Hypothalamus (tissue), 51 donors: ENCODE results near the gene RAI14.
A peak's percentile ranks its signal among the peaks of the same experiment; 100 is the strongest.
"Not testable (repeated sequence)": the region's sequence is repeated elsewhere in the genome, so short reads cannot be mapped to it uniquely, and the experiment has no call there.

Source experiments
- DNase-seq, 51 donors: peaks; one replicate each; lab custom pipeline; 2025; lab: John Stamatoyannopoulos, UW

Gene RAI14

DNA sequence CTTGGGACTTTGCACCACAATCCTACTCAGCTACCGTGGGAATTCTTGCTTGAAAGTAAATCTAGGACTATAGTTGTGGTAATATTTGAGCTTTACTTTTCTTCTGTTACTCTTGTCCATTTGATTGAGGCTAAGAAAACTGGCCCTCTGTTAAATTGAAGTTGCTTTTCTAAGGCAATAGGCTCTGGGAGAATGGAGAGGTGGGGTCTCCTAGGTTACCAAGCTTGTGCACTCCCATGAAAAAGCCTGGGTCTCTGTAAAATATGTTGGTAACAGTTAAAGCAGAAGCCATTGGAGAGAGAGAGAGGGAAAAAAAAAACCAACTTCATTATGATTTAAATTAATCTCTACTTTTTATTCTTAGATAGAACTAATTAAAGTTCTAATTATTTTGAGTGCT lies 68.6 kb downstream of the RAI14 start:
- DNase-seq, result no peak

- DNase-seq, result not testable (repeated sequence)
These were observed 71.1 kb downstream of the RAI14 start for GRCh38 chr5:34727166-34727749.

DNA sequence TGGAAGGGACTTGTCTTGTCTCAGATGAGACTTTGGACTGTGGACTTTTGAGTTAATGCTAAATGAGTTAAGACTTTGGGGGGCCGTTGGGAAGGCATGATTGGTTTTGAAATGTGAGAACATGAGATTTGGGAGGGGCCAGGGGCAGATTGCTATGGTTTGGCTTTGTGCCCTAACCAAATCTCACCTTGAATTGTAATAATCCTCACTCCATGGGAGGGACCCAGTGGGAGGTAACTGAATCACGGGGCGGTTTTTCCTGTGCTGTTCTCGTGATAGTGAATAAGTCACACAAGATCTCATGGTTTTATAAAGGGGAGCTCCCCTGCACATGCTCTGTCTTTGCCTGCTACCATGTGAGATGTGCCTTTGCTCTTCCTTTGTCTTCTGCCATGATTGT lies 72.1 kb downstream of the RAI14 start:
- DNase-seq, result no peak

- DNase-seq, result no peak
These were observed 75.5 kb downstream of the RAI14 start for GRCh38 chr5:34731435-34732232.

DNA sequence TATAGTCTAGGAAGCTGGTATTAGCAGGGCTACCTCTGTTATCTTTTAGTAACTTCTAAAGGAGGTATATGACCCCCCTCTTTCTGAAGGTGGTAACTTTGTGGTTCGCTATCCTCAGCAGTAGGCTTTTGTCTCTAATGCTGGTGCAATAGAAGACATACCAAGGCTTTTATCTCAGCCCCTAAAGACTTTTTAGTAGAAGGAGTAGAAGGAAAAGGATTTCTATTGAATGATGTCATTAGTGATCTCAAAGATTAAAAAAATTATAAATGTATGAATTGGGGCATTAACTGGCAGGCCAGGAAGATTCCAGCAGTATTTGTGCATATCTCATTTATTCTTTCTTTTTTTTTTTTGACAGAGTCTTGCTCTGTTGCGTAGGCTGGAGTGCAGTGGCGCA lies 78.2 kb downstream of the RAI14 start:
- no peak for DNase-seq

- no peak for DNase-seq
These were observed 79.6 kb downstream of the RAI14 start for GRCh38 chr5:34735491-34736426.

DNA sequence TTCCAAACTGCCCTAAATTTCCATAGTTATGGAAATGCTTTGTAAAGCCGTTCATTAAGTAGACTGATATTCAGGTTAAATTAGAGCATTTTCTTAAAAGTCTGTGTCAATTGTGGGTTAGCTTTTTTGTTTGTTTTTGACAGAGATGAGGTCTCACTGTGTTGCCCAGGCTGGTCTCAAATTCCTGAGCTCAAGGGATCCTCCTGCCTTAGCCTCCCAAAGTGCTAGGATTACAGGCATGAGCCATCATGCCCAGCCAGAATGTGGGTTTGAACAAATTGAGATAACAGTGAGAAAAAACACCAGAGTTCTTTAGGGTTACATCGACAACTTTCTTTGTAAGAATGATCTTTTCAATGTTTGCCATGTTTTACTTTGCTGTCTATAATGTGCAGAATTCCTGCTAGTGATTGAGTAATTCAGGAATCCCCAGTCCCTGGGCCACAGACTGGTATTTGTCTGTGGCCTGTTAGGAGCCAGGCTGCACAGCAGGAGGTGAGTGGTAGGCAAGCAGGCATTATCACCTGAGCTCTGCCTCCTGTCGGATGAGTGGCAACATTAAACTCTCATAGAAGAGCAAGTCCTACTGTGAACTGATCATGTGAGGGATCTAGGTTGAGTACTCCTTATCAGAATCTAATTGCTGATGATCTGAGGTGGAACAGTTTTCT lies 80.5 kb downstream of the RAI14 start:
- no peak for DNase-seq

GRCh38 chr5:34737731-34738130 lies 81.6 kb downstream of the RAI14 start:
- no peak for DNase-seq

GRCh38 chr5:34738381-34738780 lies 82.3 kb downstream of the RAI14 start:
- peak in 1 of 51 donors; percentile 2 for DNase-seq

GRCh38 chr5:34740389-34740806 lies 84.3 kb downstream of the RAI14 start:
- DNase-seq, result no peak

GRCh38 chr5:34742061-34742460 lies 85.9 kb downstream of the RAI14 start:
- no peak for DNase-seq

GRCh38 chr5:34743878-34744277 lies 87.8 kb downstream of the RAI14 start:
- no peak for DNase-seq

DNA sequence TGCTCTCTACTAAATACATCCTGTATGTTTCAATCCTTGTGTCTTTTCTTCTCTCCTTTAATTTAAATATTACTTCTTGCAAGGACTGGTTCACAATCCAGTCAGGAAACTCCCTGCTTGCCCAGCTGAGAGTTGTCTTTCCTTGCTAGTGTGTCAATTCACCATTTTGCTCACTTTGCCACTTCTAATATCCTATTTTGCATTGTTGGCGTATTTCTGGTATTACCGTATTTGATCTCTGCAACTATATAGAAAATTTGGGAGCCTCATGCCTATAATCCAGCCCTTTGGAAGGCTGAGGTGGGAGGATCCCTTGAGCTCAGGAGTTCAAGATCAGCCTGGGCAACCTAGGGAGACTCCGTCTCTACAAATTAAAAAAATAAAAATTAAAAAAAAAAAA lies 92.3 kb downstream of the RAI14 start:
- DNase-seq, result no peak

- no peak for DNase-seq
These were observed 93.3 kb downstream of the RAI14 start for GRCh38 chr5:34749431-34749873.

DNA sequence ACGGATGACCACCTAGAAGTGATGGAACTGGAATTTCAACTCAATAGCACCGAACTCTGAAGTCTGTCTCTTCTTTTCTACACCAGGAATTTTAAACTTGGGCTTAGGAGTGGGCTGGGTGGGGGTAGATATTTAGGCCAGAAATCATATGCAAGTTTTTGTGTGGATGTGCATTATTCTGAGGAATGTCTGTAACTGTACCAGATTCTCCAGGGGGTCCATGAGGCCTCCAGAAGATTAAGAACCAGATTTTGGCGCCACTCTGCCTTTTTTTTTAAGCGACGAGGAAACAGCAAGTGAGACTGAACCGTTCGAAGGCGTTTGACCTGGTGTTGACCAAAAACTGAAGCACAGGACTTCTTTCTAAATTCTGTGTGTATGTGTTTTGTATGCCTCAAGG lies 94.1 kb downstream of the RAI14 start:
- DNase-seq, result no peak

DNA sequence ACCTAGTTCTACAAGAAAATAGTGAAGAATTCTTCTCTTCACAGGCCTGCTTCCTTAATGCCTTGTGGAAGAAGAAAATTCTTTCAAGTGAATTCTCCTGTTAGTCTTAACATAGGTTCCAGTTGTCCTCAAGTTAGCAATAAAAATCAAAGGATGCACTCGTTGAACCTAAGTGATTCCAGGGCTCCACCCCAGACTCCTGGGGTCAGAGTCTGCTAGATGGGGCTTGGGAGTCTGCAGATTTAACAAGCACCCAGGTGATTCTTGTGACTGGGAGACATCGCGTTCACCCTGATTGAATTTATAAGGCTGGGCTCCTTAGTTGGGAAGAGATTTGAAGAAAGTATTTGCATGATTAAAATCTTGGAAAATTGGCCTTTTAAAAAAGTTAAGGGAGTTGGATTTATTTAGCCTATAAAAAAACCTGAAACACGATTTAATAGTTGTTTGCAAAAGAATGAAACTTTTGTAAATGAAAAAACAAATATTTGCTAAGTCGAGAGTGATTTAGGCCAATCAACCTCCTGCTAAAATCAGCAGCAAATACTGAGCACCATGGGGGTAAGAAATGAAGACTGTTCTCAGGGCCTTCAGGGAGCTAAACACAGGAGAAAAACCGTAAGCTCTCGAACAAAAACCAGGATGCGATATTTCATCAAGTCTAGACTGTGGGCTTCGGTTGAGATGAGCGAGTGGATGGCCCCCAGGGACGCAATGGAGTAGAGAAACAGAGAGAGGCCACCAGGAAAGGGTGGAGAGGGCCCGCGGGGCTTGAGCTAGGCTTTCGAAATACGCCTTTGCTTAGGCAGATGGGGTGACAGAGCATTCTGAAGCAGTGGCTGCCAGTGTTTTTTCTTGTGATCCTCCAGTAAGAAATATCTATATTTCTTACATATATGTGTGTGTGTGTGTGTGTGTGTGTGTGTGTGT lies 95.9 kb downstream of the RAI14 start:
- no peak for DNase-seq

DNA sequence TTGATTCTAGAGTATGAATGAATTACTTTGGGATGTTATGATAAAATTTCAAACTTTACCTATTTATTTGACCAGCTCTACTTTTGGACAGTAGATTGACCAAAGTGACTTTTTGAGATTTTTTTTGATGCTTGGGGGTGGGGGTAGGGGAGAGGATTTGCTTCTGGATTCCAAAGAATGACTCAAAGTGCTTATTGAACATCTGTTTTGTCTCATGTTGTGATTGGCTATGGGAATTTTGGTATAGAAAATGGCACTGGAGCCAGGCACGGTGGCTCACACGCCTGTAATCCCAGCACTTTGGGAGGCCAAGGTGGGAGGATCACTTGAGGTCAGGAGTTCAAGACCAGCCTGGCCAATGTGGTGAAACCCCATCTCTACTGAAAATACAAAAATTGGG lies 97.1 kb downstream of the RAI14 start:
- DNase-seq, result not testable (repeated sequence)

DNA sequence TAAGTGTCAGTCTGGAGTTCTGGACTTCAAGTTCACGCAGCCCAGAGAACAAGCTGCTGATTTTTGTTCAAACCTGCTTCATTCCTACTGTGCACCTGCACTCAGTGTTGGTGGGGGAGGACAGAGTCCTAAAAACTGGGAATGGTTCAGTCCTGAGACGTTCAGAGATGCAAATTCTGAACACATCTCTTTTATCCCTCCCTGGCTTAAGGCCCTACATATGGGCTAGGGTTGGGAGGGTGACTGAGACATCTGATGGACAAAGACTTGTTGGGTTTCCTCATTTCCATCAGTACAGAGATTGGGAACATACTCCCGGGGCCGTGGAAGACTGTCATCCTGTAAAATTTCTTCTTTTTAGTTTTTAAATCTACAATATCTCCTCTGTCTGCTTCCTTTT lies 99.8 kb downstream of the RAI14 start:
- no peak for DNase-seq

DNA sequence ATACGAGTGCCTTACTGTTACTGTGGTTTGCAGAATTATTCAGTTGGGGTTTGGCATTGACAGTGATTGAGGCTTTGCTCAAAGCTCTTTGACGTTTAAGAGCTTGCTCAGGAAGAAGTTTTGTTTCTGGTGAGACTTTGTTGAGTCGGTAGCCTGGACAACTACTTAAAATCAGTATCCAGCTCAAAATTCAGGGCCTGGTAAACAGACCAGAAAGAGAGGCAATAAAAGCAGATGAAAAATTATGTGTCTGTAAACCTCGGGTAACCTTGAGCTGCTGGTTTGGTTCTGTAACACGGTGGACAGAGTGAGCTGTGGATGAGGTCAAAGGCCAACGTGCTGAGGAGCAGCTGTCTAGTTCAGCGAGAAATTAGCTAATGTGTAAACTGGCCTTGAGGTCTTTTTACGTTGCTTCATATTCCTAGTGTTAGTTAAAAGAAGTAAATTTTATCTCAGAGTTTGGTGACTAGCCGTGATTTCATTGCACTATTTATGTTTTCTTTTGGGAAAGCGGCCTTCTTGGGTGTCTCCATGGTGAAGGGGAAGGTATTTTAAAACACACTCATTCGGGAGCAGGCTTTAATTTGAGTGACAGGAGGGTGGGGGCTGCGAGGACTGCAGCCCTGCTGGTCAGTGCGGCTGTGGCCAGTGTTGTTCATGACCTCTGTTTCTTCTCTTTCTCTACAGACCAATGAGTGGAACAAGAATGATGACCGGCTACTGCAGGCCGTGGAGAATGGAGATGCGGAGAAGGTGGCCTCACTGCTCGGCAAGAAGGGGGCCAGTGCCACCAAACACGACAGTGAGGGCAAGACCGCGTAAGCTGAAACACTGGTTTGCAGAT lies 100.9 kb downstream of the RAI14 start:
- no peak for DNase-seq
